OCI-LY7 (cell line): ENCODE data around the gene LSMEM2. TPM values are rescaled to one million over a fixed set of nuclear protein-coding genes. Genes with fewer than 3 reads are reported as not detected.
"Not testable (repeated sequence)": the region's sequence is repeated elsewhere in the genome, so short reads cannot be mapped to it uniquely, and the experiment has no call there.

ENCODE experiments used
- BruUV-seq: library from RNA; stranded (reverse); fragments of 400-500 nt; replicated peaks from 2 replicates; lab custom pipeline; 2021; lab: Mats Ljungman, UMichigan
- CTCF ChIA-PET: fragments of 300-600 bp; sonication (Branson Sonifier 250); formaldehyde crosslinking; loops from one replicate; lab custom pipeline; 2022; ENCODE audit warnings: antibody characterized with exemption; ENCODE audit not compliant: unreplicated experiment; lab: Charles Lee
- POLR2A ChIA-PET: fragments of 300-600 bp; sonication (Branson Sonifier 250); formaldehyde crosslinking; loops from one replicate; lab custom pipeline; 2022; ENCODE audit warnings: antibody characterized with exemption; lab: Charles Lee
- DNase-seq: peaks from one replicate; pipeline ENCODE4 v3.0.0-alpha.2; 2015; ENCODE audit warnings: low spot score
- H2AFZ ChIP-seq: fragments of 200-600 bp; sonication (generic), shearing (Covaris generic); 2 replicates; pipeline ENCODE4 v1.6.1; 2014; ENCODE audit warnings: mild to moderate bottlenecking, antibody characterized with exemption, low read length, moderate library complexity
- H3K27ac ChIP-seq: fragments of 200-600 bp; sonication (generic); 2 replicates; pipeline ENCODE4 v1.5.1; 2014; ENCODE audit warnings: mixed run types, low read depth, mild to moderate bottlenecking, moderate library complexity, low read length, inconsistent platforms; ENCODE audit not compliant: poor library complexity, severe bottlenecking
- H3K36me3 ChIP-seq: fragments of 200-600 bp; sonication (generic); 2 replicates; pipeline ENCODE4 v1.6.1; 2014; ENCODE audit warnings: mild to moderate bottlenecking, antibody characterized with exemption, low read length, moderate library complexity, mixed read lengths; ENCODE audit not compliant: insufficient read depth
- H3K4me1 ChIP-seq: fragments of 200-600 bp; sonication (generic); 2 replicates; pipeline ENCODE4 v1.5.1; 2014; ENCODE audit warnings: mild to moderate bottlenecking, low read length; ENCODE audit not compliant: insufficient read depth, poor library complexity, severe bottlenecking
- H3K4me2 ChIP-seq: fragments of 200-600 bp; sonication (generic); 2 replicates; pipeline ENCODE4 v1.6.1; 2014; ENCODE audit warnings: mild to moderate bottlenecking, low read length
- H3K4me3 ChIP-seq: fragments of 200-600 bp; sonication (generic); 2 replicates; pipeline ENCODE4 v1.5.1; 2014; ENCODE audit warnings: mild to moderate bottlenecking, low read depth, low read length; ENCODE audit not compliant: poor library complexity, severe bottlenecking
- H3K79me2 ChIP-seq: fragments of 200-600 bp; sonication (generic); 2 replicates; pipeline ENCODE4 v1.6.1; 2016; ENCODE audit warnings: low read depth, mild to moderate bottlenecking, low read length, moderate library complexity, mixed read lengths; ENCODE audit not compliant: insufficient read depth
- H3K9me2 ChIP-seq: fragments of 200-600 bp; sonication (generic); 2 replicates; pipeline ENCODE4 v1.6.1; 2016; ENCODE audit warnings: mild to moderate bottlenecking, low read length, mixed read lengths; ENCODE audit not compliant: insufficient read depth
- H3K9me3 ChIP-seq: fragments of 200-600 bp; sonication (generic); 2 replicates; pipeline ENCODE4 v1.6.1; 2014; ENCODE audit warnings: mild to moderate bottlenecking, mixed run types, low read length, mixed read lengths
- H4K20me1 ChIP-seq: fragments of 200-600 bp; sonication (generic); 2 replicates; pipeline ENCODE4 v1.6.1; 2014; ENCODE audit warnings: mild to moderate bottlenecking, antibody characterized with exemption, low read length, moderate library complexity, mixed read lengths; ENCODE audit not compliant: insufficient read depth
- CTCF ChIP-seq: fragments of 200-600 bp; sonication (generic); conservative IDR thresholded peaks from 2 replicates; pipeline ENCODE4 v1.5.1; 2014; ENCODE audit warnings: mild to moderate bottlenecking, antibody characterized with exemption, low read length, moderate library complexity, mixed read lengths
- EZH2phosphoT487 ChIP-seq: fragments of 200-600 bp; sonication (generic); IDR thresholded peaks from 2 replicates; pipeline ENCODE4 v1.6.1; 2018; ENCODE audit warnings: low read depth, borderline replicate concordance, mild to moderate bottlenecking, mixed run types, antibody characterized with exemption, low read length, moderate library complexity, mixed read lengths
- intact Hi-C: fragments of 100-400 bp; cut with micrococcal nuclease; formaldehyde crosslinking; loops from one replicate; pipeline ENCODE4 v1.10.0; 2022; ENCODE audit not compliant: unreplicated experiment
- total RNA-seq, 2 experiments: library from RNA; depleted of rRNA in 1 of 2; stranded (reverse); fragments of >200 nt in 1 of 2; shearing (Covaris generic) in 1 of 2; gene quantifications; 2 replicates each; pipeline ENCODE4 v1.2.3, GENCODE V29; 2014 to 2022

LSMEM2 gene
- total RNA-seq, 2 experiments from 2014 or later = not detected

GRCh38 chr3:50279255-50280016, 549 bp downstream of the LSMEM2 start:
- no TSS peak for BruUV-seq
- H3K36me3 ChIP-seq = no peaks in the 10 kb centered on the region
- no peaks in the 10 kb centered on the region for H3K9me2 ChIP-seq
- H3K9me3 ChIP-seq = no peaks in the 10 kb centered on the region
- no peak for DNase-seq
- no peaks in the 10 kb centered on the region for H3K79me2 ChIP-seq
- H3K27ac ChIP-seq = no peak overlapping the region
- POLR2A ChIA-PET = interaction anchor here (0.6 to 1.2 kb wide), 4 partner anchors 9 to 29 kb away, joined by 3 read pairs; partner anchors contain the start of genes HYAL3 and NAA80
- no peak overlapping the region for H3K4me3 ChIP-seq
- intact Hi-C loops = no loop called here
- no peaks in the 10 kb centered on the region for H4K20me1 ChIP-seq
- H3K4me2 ChIP-seq = no peak overlapping the region
- no peaks in the 10 kb centered on the region for H3K4me1 ChIP-seq
- no peak for TF ChIP-seq CTCF
- TF ChIP-seq EZH2phosphoT487 = no peak
- CTCF ChIA-PET = interaction anchor here (0.6 kb wide), 1 partner anchor 19 kb away, joined by 4 read pairs; no protein-coding TSS in a partner anchor
- no peak overlapping the region for H2AFZ ChIP-seq

GRCh38 chr3:50284121-50284520, 5.2 kb downstream of the LSMEM2 start:
- H3K4me1 ChIP-seq, intact Hi-C loops, H3K4me3 ChIP-seq, H4K20me1 ChIP-seq, H3K9me2 ChIP-seq, H3K9me3 ChIP-seq, H3K27ac ChIP-seq, H3K4me2 ChIP-seq, H2AFZ ChIP-seq, CTCF ChIA-PET, BruUV-seq, DNase-seq, H3K79me2 ChIP-seq: not testable (repeated sequence)
- POLR2A ChIA-PET = interaction anchor here (0.7 to 1.0 kb wide), 3 partner anchors 15 to 53 kb away, joined by 3 read pairs; partner anchors contain the start of genes HYAL3 and NAA80
- peaks cover 36% of the 10 kb centered on the region for H3K36me3 ChIP-seq

- no peak overlapping the region for H3K27ac ChIP-seq
- no peaks in the 10 kb centered on the region for H3K4me1 ChIP-seq
- H3K9me3 ChIP-seq = no peaks in the 10 kb centered on the region
- POLR2A ChIA-PET = no interaction called here
- H3K79me2 ChIP-seq = peaks cover 14% of the 10 kb centered on the region
- no peak overlapping the region for H3K4me3 ChIP-seq
- intact Hi-C loops = no loop called here
- H3K9me2 ChIP-seq = no peaks in the 10 kb centered on the region
- no peak overlapping the region for H2AFZ ChIP-seq
- BruUV-seq = no TSS peak
- no peak for DNase-seq
- no peaks in the 10 kb centered on the region for H4K20me1 ChIP-seq
- no peak overlapping the region for H3K4me2 ChIP-seq
- H3K36me3 ChIP-seq = peaks cover 52% of the 10 kb centered on the region
- TF ChIP-seq EZH2phosphoT487 = no peak
- no peak for TF ChIP-seq CTCF
- CTCF ChIA-PET = no interaction called here
Measured at GRCh38 chr3:50286322-50287227, 7.7 kb downstream of the LSMEM2 start.
